Vagina (tissue), 2 donors: ENCODE results near the gene PSMB7. TPM values are rescaled to one million over a fixed set of nuclear protein-coding genes. Genes with fewer than 3 reads are reported as not detected.

Experiments used
- DNase-seq, 2 donors: peaks; one replicate each; pipeline ENCODE4 v3.0.0-alpha.2; 2017; ENCODE audit errors: extremely low spot score in 2 of 2
- H3K27ac ChIP-seq: fragments of 200-600 bp; sonication (generic); one replicate; pipeline ENCODE4 v1.5.1; 2019
- H3K27me3 ChIP-seq: fragments of 200-600 bp; sonication (generic); one replicate; pipeline ENCODE4 v1.5.1; 2019
- H3K36me3 ChIP-seq, 2 donors: fragments of 200-600 bp; sonication (generic); one replicate each; pipeline ENCODE4 v1.5.1; 2017 to 2019
- H3K4me1 ChIP-seq: fragments of 200-600 bp; sonication (generic); one replicate; pipeline ENCODE4 v1.5.1; 2019
- H3K4me3 ChIP-seq, 2 donors: fragments of 200-600 bp; sonication (generic); 1 replicate in 1 of 2; 2 replicates in 1 of 2; pipeline ENCODE4 v1.5.1; 2016 to 2019
- H3K9me3 ChIP-seq: fragments of 200-600 bp; sonication (generic); one replicate; pipeline ENCODE4 v1.5.1; 2019
- POLR2A ChIP-seq, 2 donors: fragments of 450-650 bp; IDR thresholded peaks; one replicate each; pipeline ENCODE4 v1.6.1; 2017; ENCODE audit warnings: antibody characterized with exemption in 2 of 2, mild to moderate bottlenecking in 2 of 2, moderate library complexity in 2 of 2
- POLR2AphosphoS5 ChIP-seq, 2 donors: sonication (generic); formaldehyde crosslinking; IDR thresholded peaks; one replicate each; pipeline ENCODE4 v1.9.0; 2017; ENCODE audit warnings: antibody characterized with exemption in 2 of 2, mild to moderate bottlenecking in 2 of 2, low read depth in 1 of 2; ENCODE audit not compliant: insufficient read depth in 1 of 2
- intact Hi-C: fragments of 100-400 bp; cut with DNase I; formaldehyde crosslinking; loops from one replicate; pipeline ENCODE4 v1.15.1; 2023
- total RNA-seq: library from RNA; depleted of rRNA; stranded (reverse); fragments of >200 nt; gene quantifications from one replicate; pipeline ENCODE4 v1.2.3, GENCODE V29; 2016
- TF ChIP-seq, protein P1 (sequence below), 3 experiments: fragments of 450-650 bp in 2 of 3; fragments of 200-600 bp in 1 of 3; sonication (generic) in 1 of 3; IDR thresholded peaks; one replicate each; pipeline ENCODE4 v1.5.1; 2017 to 2019; ENCODE audit warnings: antibody characterized with exemption in 3 of 3, mild to moderate bottlenecking in 2 of 3, moderate library complexity in 2 of 3

The PSMB7 gene
- total RNA-seq, 1 donor from 2014 or later: 121 TPM

DNA sequence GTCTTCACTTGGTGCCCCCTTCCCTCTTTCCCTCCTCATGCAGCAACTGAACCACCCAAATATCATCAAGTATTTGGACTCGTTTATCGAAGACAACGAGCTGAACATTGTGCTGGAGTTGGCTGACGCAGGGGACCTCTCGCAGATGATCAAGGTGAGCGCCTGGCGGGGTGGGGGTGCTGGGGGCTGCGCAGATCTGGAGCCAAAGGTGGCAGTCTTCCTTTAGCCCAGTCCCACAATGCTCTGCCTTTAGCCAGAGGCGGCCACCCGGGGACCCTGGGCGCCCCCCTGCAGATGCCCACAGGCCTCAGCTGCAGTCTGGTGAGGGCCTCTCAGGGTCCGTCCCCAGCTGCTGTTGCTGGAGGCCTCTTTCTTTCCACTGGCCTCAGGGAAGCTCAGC lies 93.8 kb downstream of the PSMB7 start:
- intact Hi-C loops: no loop called here
- TF ChIP-seq POLR2AphosphoS5 (IDR thresholded peaks at IDR 0.05; ENCODE audit: insufficient read depth in 1 of 2, low read depth in 1 of 2) (no peak), POLR2A (IDR thresholded peaks at IDR 0.05) (no peak)
- TF ChIP-seq, protein P1, sequence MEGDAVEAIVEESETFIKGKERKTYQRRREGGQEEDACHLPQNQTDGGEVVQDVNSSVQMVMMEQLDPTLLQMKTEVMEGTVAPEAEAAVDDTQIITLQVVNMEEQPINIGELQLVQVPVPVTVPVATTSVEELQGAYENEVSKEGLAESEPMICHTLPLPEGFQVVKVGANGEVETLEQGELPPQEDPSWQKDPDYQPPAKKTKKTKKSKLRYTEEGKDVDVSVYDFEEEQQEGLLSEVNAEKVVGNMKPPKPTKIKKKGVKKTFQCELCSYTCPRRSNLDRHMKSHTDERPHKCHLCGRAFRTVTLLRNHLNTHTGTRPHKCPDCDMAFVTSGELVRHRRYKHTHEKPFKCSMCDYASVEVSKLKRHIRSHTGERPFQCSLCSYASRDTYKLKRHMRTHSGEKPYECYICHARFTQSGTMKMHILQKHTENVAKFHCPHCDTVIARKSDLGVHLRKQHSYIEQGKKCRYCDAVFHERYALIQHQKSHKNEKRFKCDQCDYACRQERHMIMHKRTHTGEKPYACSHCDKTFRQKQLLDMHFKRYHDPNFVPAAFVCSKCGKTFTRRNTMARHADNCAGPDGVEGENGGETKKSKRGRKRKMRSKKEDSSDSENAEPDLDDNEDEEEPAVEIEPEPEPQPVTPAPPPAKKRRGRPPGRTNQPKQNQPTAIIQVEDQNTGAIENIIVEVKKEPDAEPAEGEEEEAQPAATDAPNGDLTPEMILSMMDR (IDR thresholded peaks at IDR 0.05): no peak
- DNase-seq: no peak
- no peak overlapping the region for H3K4me3 ChIP-seq
- H3K4me1 ChIP-seq: peaks cover 5% of the 10 kb centered on the region
- peaks cover 0 to 10% of the 10 kb centered on the region in 2 donors for H3K36me3 ChIP-seq
- no peak overlapping the region for H3K27ac ChIP-seq
- H3K9me3 ChIP-seq: no peaks in the 10 kb centered on the region
- no peaks in the 10 kb centered on the region for H3K27me3 ChIP-seq

- no peaks in the 10 kb centered on the region for H3K27me3 ChIP-seq
- intact Hi-C loops: no loop called here
- TF ChIP-seq POLR2A (IDR thresholded peaks at IDR 0.05) (no peak), POLR2AphosphoS5 (IDR thresholded peaks at IDR 0.05; ENCODE audit: insufficient read depth in 1 of 2, low read depth in 1 of 2) (no peak)
- TF ChIP-seq, protein P1 (IDR thresholded peaks at IDR 0.05): peak; percentile 43 to 78 (median 71)
- no peaks in the 10 kb centered on the region for H3K9me3 ChIP-seq
- peaks cover 0 to 7% of the 10 kb centered on the region in 2 donors for H3K36me3 ChIP-seq
- peaks cover 5% of the 10 kb centered on the region for H3K4me1 ChIP-seq
- H3K4me3 ChIP-seq: no peak overlapping the region
- H3K27ac ChIP-seq: no peak overlapping the region
- DNase-seq: no peak
Measured at GRCh38 chr9:124320062-124320973, 94.9 kb downstream of the PSMB7 start.

GRCh38 chr9:124315882-124316281 lies 99.4 kb downstream of the PSMB7 start:
- TF ChIP-seq, protein P1 (IDR thresholded peaks at IDR 0.05): no peak
- TF ChIP-seq POLR2AphosphoS5 (IDR thresholded peaks at IDR 0.05; ENCODE audit: insufficient read depth in 1 of 2, low read depth in 1 of 2): no peak
- no peak for TF ChIP-seq POLR2A (IDR thresholded peaks at IDR 0.05)
- Histone ChIP-seq H3K27me3 (no peaks in the 10 kb centered on the region), H3K4me3 (no peak overlapping the region), H3K27ac (no peak overlapping the region), H3K4me1 (peaks cover 5% of the 10 kb centered on the region), H3K9me3 (no peaks in the 10 kb centered on the region), H3K36me3 (no peaks in the 10 kb centered on the region)
- intact Hi-C loops: no loop called here
- DNase-seq: no peak

DNA sequence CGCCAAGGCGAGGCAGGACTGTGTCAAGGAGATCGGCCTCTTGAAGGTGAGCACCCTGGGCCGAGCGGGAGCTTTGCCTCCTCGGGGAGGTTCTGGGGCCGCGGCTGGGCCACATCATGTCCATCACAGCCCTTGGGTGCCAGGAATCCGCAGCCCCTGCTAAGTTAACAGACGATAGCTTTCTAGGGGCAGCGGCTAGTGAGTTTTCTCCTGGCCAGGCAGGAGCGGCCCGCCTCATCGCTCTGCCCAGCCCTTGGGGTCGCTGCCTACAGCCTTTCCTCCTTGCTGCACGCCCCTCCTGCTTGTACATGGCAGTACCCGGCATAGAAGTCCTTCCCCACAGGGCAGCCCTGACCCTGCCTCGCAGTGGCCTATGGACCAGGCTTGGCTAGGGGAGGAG lies 101.3 kb downstream of the PSMB7 start:
- Histone ChIP-seq H3K9me3 (no peaks in the 10 kb centered on the region), H3K4me1 (no peaks in the 10 kb centered on the region), H3K27me3 (no peaks in the 10 kb centered on the region), H3K4me3 (no peak overlapping the region), H3K36me3 (no peaks in the 10 kb centered on the region), H3K27ac (no peak overlapping the region)
- intact Hi-C loops: loop anchor here (5.0 kb wide), 1 partner anchor 187 kb away; no protein-coding TSS in a partner anchor
- DNase-seq: no peak
- no peak for TF ChIP-seq POLR2A (IDR thresholded peaks at IDR 0.05)
- no peak for TF ChIP-seq POLR2AphosphoS5 (IDR thresholded peaks at IDR 0.05; ENCODE audit: insufficient read depth in 1 of 2, low read depth in 1 of 2)
- TF ChIP-seq, protein P1 (IDR thresholded peaks at IDR 0.05): no peak
